Muscle of leg (tissue), 11 donors: Measurements from ENCODE around the gene MAST4. TPM values are rescaled to one million over a fixed set of nuclear protein-coding genes. Genes with fewer than 3 reads are reported as not detected.

ENCODE experiments used
- DNase-seq: peaks from one replicate; pipeline ENCODE4 v3.0.0; 2013
- H3K27ac ChIP-seq: one replicate; pipeline ENCODE4 v1.5.1; 2013; ENCODE audit warnings: mild to moderate bottlenecking, low read length, control low read depth
- H3K27me3 ChIP-seq: one replicate; pipeline ENCODE4 v1.6.1; 2013; ENCODE audit warnings: low read length; ENCODE audit not compliant: control insufficient read depth, insufficient read depth
- H3K36me3 ChIP-seq: one replicate; pipeline ENCODE4 v1.6.1; 2013; ENCODE audit warnings: low read length; ENCODE audit not compliant: control insufficient read depth, insufficient read depth
- H3K4me1 ChIP-seq: one replicate; pipeline ENCODE4 v1.6.1; 2013; ENCODE audit warnings: low read length; ENCODE audit not compliant: control insufficient read depth, insufficient read depth
- H3K4me3 ChIP-seq: one replicate; pipeline ENCODE4 v1.5.1; 2013; ENCODE audit warnings: low read length, control low read depth
- H3K9me3 ChIP-seq: replicated peaks from 2 replicates; pipeline ENCODE4 v1.6.1; 2013; ENCODE audit warnings: low read depth, low read length; ENCODE audit not compliant: control insufficient read depth
- WGBS: methylation state at CpG from one replicate; pipeline ENCODE4 v1.1.5; 2013; ENCODE audit warnings: missing lambda C conversion rate; ENCODE audit not compliant: insufficient coverage; 5-methylcytosine and 5-hydroxymethylcytosine counted together
- polyA plus RNA-seq, 8 donors: library from polyadenylated mRNA; unstranded; fragments of 120-200 nt; gene quantifications; one replicate each; pipeline versions ENCODE4 v1.2.1 to v1.2.3, GENCODE V29; 2013; ENCODE audit warnings: inconsistent platforms in 1 of 8, low replicate concordance in 1 of 8; ENCODE audit not compliant: insufficient read length in 8 of 8, insufficient read depth in 1 of 8
- total RNA-seq: library from RNA; stranded (reverse); fragments of 120-200 nt; gene quantifications from one replicate; pipeline ENCODE4 v1.2.4, GENCODE V29; 2013

Gene MAST4
- total and polyA plus RNA-seq, 9 donors: 7.3 to 15.4 (median 10.9) TPM

DNA sequence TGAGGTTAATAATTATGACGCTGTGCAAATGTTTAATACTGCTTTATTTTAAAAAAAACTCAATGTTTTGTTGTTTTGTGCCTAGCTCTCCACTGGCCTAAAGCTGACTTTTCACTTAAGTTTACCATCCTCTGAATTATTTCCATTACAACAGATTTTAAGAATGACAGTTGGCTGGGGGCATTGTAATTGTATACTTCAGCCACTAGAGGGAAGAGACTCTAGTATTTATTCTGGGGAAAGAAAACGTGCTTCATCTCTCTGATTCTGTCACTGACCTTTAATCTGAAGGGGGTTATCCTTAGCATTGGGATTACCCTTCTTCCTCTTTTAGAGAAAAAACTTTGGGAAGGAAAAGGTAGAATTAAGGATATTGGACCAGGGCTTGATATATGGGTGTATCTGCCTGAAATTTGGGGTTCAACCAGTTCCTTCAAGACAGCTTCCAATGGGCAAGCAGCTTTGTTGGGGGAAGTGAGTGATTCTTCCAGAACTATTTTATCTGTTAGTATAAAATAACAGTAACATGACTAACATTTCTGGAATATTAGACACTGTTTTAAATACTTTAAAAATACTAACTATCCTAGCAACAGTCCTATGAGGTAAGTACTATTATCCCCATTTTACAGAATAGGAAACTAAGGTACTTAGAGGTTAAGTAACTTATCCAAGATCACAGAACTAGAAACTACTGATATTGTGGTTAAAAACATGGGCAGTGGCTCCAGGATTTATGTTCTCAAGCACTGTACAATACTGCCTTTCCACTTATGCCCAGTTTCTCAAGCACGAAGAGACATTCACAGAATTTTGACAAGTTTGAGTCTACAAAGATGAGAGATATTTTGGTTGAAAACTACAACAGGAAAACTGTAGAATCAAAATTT is 392.0 kb downstream of the MAST4 start:
- peak; percentile 65 for DNase-seq
- Histone ChIP-seq H3K36me3 (no peaks in the 10 kb centered on the region), H3K27ac (no peak overlapping the region), H3K9me3 (no peaks in the 10 kb centered on the region), H3K4me1 (no peaks in the 10 kb centered on the region), H3K4me3 (no peak overlapping the region), H3K27me3 (no peaks in the 10 kb centered on the region)
- WGBS: no CpG with 5 or more reads among the region's 3 CpGs

DNA sequence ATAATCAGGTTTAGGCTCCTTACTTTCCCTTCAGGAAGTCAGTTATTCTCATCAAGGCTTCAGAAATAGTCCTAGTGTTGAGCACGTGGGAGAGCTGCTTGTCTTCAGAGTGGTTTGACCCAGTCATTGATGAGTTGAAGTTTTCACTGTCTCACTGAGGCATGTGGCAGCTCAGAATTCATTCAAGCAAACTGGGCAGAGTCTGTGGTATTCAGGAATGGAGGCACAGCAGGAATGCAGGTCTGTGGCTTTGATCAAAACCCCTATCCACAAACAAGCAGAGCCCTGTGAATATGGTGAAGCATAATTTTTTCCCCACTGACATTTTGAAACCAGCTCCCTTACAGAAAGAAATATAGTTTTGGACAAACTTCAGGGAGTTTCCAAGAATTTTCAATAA is 393.1 kb downstream of the MAST4 start:
- no peak overlapping the region for H3K27ac ChIP-seq
- H3K9me3 ChIP-seq: no peaks in the 10 kb centered on the region
- WGBS: no CpG with 5 or more reads among the region's 1 CpG
- no peaks in the 10 kb centered on the region for H3K4me1 ChIP-seq
- DNase-seq: no peak
- no peak overlapping the region for H3K4me3 ChIP-seq
- no peaks in the 10 kb centered on the region for H3K36me3 ChIP-seq
- H3K27me3 ChIP-seq: no peaks in the 10 kb centered on the region

DNA sequence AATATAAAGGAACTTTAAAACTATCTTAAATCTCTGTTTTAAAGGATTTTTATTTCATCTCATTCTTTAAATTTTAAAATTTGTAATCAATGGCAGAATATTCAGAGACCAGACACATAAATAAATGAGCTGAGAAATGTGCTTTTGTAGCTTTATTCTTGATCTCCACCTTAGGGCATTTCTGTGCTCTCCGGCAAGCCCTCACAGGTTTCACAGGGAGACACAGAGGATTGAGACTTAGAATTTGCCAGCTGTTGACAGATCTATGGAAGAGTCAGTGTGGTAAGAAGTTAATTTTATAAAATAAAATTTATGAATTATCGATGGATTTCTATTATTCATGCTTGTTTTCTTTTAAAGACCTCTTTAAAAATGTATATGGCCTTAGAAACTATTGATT is 393.6 kb downstream of the MAST4 start:
- no peak overlapping the region for H3K4me3 ChIP-seq
- H3K27me3 ChIP-seq: no peaks in the 10 kb centered on the region
- no peak for DNase-seq
- no CpG with 5 or more reads among the region's 2 CpGs for WGBS
- H3K9me3 ChIP-seq: no peaks in the 10 kb centered on the region
- H3K36me3 ChIP-seq: no peaks in the 10 kb centered on the region
- H3K27ac ChIP-seq: no peak overlapping the region
- no peaks in the 10 kb centered on the region for H3K4me1 ChIP-seq

DNA sequence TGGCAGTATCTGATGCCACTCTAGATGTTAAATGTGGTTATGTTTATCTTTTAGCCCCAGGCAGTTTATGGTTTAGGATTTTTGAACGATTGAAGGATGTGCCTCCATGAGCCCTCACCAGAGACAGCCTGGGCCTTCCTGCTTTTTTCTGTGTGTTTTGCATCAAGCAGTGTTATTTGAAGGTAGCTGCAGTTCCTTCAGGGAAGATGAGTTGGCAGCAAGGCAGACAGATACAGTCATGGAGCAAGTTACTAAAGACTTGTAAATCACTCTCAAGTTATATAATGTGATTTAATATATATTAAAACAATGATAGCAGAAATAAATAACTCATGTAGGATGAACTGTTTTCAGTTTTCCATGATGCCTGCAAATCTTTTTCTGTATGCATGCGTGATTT is 395.6 kb downstream of the MAST4 start:
- Histone ChIP-seq H3K27ac (no peak overlapping the region), H3K36me3 (no peaks in the 10 kb centered on the region), H3K9me3 (no peaks in the 10 kb centered on the region), H3K27me3 (no peaks in the 10 kb centered on the region), H3K4me1 (no peaks in the 10 kb centered on the region), H3K4me3 (no peak overlapping the region)
- no CpG with 5 or more reads among the region's 2 CpGs for WGBS
- DNase-seq: no peak

DNA sequence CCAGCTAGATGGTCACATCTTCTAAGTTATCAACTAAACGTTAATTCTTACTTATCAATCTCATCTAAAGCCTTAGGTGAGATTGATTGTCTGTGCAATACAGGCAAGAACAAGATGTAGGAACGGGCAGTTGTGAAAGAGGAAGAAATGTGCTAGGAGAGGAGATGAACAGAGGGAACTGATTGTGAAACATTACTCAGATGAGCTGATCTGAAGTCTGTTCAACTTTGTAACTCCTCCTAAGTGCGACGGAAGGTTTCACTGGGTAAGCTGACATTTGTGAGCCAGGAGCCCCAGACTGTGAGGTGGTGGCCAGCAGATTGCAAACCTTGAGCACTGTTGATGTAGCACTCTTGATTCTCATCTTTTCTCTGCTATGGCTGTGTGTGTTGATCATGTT is 396.4 kb downstream of the MAST4 start:
- Histone ChIP-seq H3K27ac (no peak overlapping the region), H3K36me3 (no peaks in the 10 kb centered on the region), H3K4me3 (no peak overlapping the region), H3K9me3 (no peaks in the 10 kb centered on the region), H3K4me1 (no peaks in the 10 kb centered on the region), H3K27me3 (no peaks in the 10 kb centered on the region)
- no peak for DNase-seq
- WGBS: 71% methylated on average over 3 of the region's 4 CpGs

DNA sequence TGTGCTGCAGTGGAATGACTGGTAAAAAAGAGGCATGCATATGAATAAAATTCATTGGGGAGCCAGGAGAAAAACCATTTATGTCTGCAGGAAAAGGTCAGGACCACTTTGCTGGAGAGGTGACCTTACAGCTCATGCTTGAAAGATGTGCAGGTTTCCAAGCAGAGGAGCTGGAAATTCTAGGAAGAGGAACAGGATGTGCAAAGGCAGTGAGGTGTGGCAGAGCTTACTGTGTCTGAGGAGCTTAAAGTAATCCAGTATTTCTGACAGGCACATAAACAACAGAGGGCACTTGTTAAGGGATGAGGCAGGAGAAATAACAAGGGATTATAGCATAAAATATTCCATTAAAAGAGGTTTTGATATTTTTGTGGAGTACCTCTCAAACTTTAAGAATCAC is 397.3 kb downstream of the MAST4 start:
- no peaks in the 10 kb centered on the region for H3K9me3 ChIP-seq
- H3K4me3 ChIP-seq: no peak overlapping the region
- no peak for DNase-seq
- no peaks in the 10 kb centered on the region for H3K36me3 ChIP-seq
- no peaks in the 10 kb centered on the region for H3K4me1 ChIP-seq
- no peak overlapping the region for H3K27ac ChIP-seq
- no peaks in the 10 kb centered on the region for H3K27me3 ChIP-seq

DNA sequence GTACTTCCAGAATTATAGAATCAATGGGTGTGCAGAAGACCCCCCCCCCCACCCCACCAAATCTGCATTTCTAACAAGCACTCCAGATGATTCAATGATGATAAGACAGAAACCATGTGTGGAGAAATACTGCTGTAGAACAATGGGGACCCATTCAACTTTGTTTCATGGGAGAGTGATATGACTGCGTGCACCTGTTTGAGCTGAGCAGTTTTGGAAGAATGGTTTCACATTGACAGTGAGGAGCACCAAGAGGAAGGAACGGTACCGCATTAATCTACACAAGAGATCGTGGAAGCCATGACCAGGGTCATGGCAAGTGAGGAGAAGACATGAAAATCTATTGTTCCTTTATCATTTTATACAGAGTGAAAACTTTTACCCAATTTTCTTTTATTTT is 397.7 kb downstream of the MAST4 start:
- 86% methylated on average over 1 of the region's 4 CpGs for whole genome bisulfite sequencing
- H3K4me3 ChIP-seq: no peak overlapping the region
- no peaks in the 10 kb centered on the region for H3K36me3 ChIP-seq

DNA sequence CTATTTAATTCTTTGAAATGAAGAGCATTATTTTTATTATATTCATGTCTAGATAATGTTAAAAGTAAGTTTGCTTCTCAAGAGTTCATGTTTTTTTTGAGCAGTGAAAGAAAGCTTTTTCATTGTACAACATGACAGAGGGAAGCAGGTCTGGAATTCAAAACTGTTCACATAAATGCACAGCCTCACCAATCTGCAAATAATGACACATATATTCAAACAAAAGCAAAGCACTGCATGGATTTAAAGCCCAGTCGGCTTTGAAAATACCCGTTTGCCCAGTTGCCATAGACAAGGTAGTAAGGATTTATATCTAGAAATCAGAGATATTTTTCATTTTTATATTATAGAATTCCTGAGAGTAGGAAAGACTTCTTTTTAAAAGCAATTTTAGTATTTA is 398.6 kb downstream of the MAST4 start:
- DNase-seq: no peak
- no CpG with 5 or more reads among the region's 2 CpGs for WGBS

More for the DNA sequence above, 397.7 kb downstream of the MAST4 start:
- Histone ChIP-seq H3K4me1 (no peaks in the 10 kb centered on the region), H3K9me3 (no peaks in the 10 kb centered on the region), H3K27ac (no peak overlapping the region), H3K27me3 (no peaks in the 10 kb centered on the region)
- DNase-seq: no peak

DNA sequence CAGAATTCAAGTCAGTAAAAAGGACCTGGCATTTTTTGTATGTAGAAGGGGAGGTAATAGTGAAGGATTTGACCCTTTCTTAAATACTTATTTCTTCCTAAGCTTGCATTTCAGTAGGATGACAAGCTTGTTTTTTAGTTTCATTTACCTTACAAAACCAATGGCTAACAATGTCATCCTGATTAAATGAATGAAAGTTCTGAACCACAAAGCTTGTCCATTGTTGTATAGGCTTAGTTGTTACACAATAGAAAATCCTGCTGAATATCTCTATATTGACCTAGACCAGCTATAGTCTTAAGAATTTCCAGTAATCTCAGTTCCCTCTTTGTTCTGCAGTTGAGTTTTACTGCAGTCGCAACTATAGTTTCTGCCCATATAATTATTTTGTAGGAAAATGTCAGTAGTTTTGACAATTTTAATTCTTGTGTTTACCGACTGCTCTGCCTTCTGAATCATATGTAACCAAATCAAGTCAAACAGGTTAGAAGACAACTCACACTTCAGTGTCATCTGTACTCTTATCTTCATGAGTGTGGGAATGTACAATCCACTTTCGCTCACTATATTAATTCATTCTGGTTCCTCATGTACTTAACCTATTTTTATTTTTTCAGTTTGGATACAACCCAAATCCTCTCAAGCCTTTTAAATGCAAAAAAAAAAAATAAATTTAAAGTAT is 404.7 kb downstream of the MAST4 start:
- H3K9me3 ChIP-seq: no peaks in the 10 kb centered on the region
- H3K4me1 ChIP-seq: peaks cover 4% of the 10 kb centered on the region
- H3K4me3 ChIP-seq: no peak overlapping the region
- no peaks in the 10 kb centered on the region for H3K27me3 ChIP-seq
- no peak overlapping the region for H3K27ac ChIP-seq
- H3K36me3 ChIP-seq: no peaks in the 10 kb centered on the region
- no CpG with 5 or more reads among the region's 3 CpGs for WGBS
- no peak for DNase-seq

More for the DNA sequence above, 398.6 kb downstream of the MAST4 start:
- H3K27me3 ChIP-seq: no peaks in the 10 kb centered on the region
- H3K27ac ChIP-seq: no peak overlapping the region
- no peaks in the 10 kb centered on the region for H3K4me1 ChIP-seq
- no peak overlapping the region for H3K4me3 ChIP-seq
- no peaks in the 10 kb centered on the region for H3K36me3 ChIP-seq
- H3K9me3 ChIP-seq: no peaks in the 10 kb centered on the region

DNA sequence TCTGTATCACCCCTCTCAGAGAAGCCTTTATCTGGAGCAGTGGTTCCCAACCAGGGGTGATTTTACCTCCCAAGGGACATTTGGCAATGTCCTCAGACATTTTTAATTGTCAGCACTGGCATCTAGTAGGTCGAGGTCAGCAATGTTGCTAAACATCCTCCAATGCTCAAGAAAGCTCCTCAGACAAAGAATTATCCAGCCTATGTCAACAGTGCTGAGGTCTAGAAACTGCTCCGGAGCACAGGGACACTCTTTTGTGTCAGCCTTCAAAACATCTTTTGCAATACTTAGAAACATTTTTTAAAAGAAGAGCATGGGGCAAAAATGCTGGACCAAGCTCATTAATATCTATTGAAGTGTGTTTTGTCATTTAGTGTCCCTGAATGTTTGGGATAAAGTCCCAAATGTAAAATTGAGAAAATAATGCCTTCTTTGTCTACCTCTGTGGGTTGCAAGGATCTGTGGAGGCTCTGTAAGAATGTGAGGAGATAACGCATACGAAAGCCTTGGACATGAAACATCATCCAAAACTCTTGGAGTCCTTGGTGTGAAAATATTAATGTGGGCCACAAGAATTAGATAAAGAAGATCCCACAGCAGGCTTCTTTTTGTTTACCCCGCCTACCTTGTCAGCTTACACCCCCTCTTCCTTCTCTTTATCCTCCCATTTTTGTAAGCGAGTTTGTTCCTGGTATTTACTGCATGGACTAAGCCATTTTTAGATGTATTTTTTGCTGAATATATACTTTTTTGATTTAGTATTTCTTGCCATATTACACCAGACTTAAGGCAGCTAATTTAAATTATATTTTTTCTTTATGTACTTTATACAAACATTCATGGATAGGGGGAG is 406.9 kb downstream of the MAST4 start:
- Histone ChIP-seq H3K36me3 (no peaks in the 10 kb centered on the region), H3K4me1 (peaks cover 6% of the 10 kb centered on the region), H3K4me3 (no peak overlapping the region), H3K9me3 (no peaks in the 10 kb centered on the region), H3K27ac (no peak overlapping the region), H3K27me3 (no peaks in the 10 kb centered on the region)
- 73% methylated on average over 1 of the region's 6 CpGs for WGBS
- DNase-seq: no peak
